HepG2 (cell line): ENCODE results near the gene ARPP21. TPM values are rescaled to one million over a fixed set of nuclear protein-coding genes. Genes with fewer than 3 reads are reported as not detected.

ENCODE experiments used
- ATAC-seq: fragments of 200-7000 bp; cut with Tn5 transposase; 3 replicates; pipeline ENCODE4 v1.9.1; 2020; ENCODE audit warnings: mild to moderate bottlenecking, moderate library complexity
- BruUV-seq: library from RNA; stranded (reverse); fragments of 400-500 nt; replicated peaks from 2 replicates; lab custom pipeline; 2021; lab: Mats Ljungman, UMichigan
- CTCF ChIA-PET: fragments of 300-600 bp; formaldehyde crosslinking; extraction: SDS; loops from one replicate; lab custom pipeline; 2021; ENCODE audit warnings: low total read pairs, inconsistent platforms, low intra/inter-chr PET ratio; lab: Yijun Ruan, JAX
- POLR2A ChIA-PET: fragments of 350-600 bp; sonication (Branson Sonifier 250); formaldehyde crosslinking; loops from one replicate; lab custom pipeline; 2020; ENCODE audit warnings: antibody characterized with exemption, inconsistent platforms; lab: Yijun Ruan, JAX
- DNase-seq: peaks from one replicate; pipeline ENCODE4 v3.0.0-alpha.2; 2015; ENCODE audit warnings: low spot score
- FAIRE-seq: peaks from 3 replicates; lab custom pipeline; 2011; peaks lifted over from hg19 to GRCh38; lab: Jason Lieb, UNC
- H2AFZ ChIP-seq: one replicate; pipeline ENCODE4 v1.6.1; 2011; ENCODE audit warnings: low read length, inconsistent platforms
- H3K27ac ChIP-seq: fragments of 300-600 bp; 3 replicates; pipeline ENCODE4 v1.8.0; 2011; ENCODE audit warnings: mixed run types, mild to moderate bottlenecking, mixed read lengths, low read length, inconsistent platforms; ENCODE audit not compliant: insufficient read depth; ENCODE audit errors: extremely low read length
- H3K27me3 ChIP-seq, 2 experiments: fragments of 200-600 bp in 1 of 2; 2 replicates in 1 of 2; 3 replicates in 1 of 2; pipeline versions ENCODE4 v1.6.0 to v1.8.0; 2011; ENCODE audit warnings: low read length in 2 of 2, mild to moderate bottlenecking in 2 of 2, moderate library complexity in 2 of 2, inconsistent platforms in 1 of 2; ENCODE audit not compliant: insufficient read depth in 2 of 2, control insufficient read depth in 1 of 2
- H3K36me3 ChIP-seq, 2 experiments: fragments of 200-600 bp in 1 of 2; replicated peaks in 1 of 2; 2 replicates in 1 of 2; 3 replicates in 1 of 2; pipeline versions ENCODE4 v1.5.1 to v1.8.0; 2011; ENCODE audit warnings: low read length in 2 of 2, inconsistent platforms in 1 of 2; ENCODE audit not compliant: insufficient read depth in 2 of 2, control insufficient read depth in 1 of 2
- H3K4me1 ChIP-seq: 2 replicates; pipeline ENCODE4 v1.5.1; 2012; ENCODE audit warnings: low read length, inconsistent platforms; ENCODE audit not compliant: insufficient read depth
- H3K4me2 ChIP-seq: 2 replicates; pipeline ENCODE4 v1.6.0; 2011; ENCODE audit warnings: low read depth, low read length, inconsistent platforms
- H3K4me3 ChIP-seq, 3 experiments: fragments of 200-600 bp in 1 of 3; sonication (generic), shearing (Covaris generic) in 1 of 3; replicated peaks in 1 of 3; 2 replicates each; pipeline ENCODE4 v1.5.1; 2011 to 2016; ENCODE audit warnings: low read length in 3 of 3, inconsistent platforms in 2 of 3, low read depth in 2 of 3, mild to moderate bottlenecking in 2 of 3, control low read depth in 1 of 3, mixed read lengths in 1 of 3; ENCODE audit not compliant: insufficient read depth in 1 of 3
- H3K79me2 ChIP-seq: one replicate; pipeline ENCODE4 v1.6.1; 2011; ENCODE audit warnings: low read length, inconsistent platforms; ENCODE audit not compliant: insufficient read depth
- H3K9ac ChIP-seq: 2 replicates; pipeline ENCODE4 v1.6.0; 2011; ENCODE audit warnings: mild to moderate bottlenecking, low read depth, low read length, inconsistent platforms; ENCODE audit not compliant: insufficient read depth
- H3K9me3 ChIP-seq: 2 replicates; pipeline ENCODE4 v1.5.1; 2012; ENCODE audit warnings: mild to moderate bottlenecking, low read length
- H4K20me1 ChIP-seq: 2 replicates; pipeline ENCODE4 v1.6.0; 2011; ENCODE audit warnings: inconsistent platforms, mild to moderate bottlenecking, low read length, moderate library complexity; ENCODE audit not compliant: insufficient read depth
- BRD4 ChIP-seq: sonication (generic); formaldehyde crosslinking; IDR thresholded peaks from 2 replicates; pipeline ENCODE4 v1.4.0; 2020; ENCODE audit warnings: missing genetic modification reagents
- CTCF ChIP-seq: sonication (generic); formaldehyde crosslinking; IDR thresholded peaks from 2 replicates; pipeline ENCODE4 v1.5.0; 2020; ENCODE audit warnings: mild to moderate bottlenecking, missing genetic modification reagents, moderate library complexity
- ETV5 ChIP-seq: IDR thresholded peaks from 2 replicates; pipeline ENCODE4 v1.6.1; 2018; ENCODE audit warnings: missing biosample characterization, missing genetic modification reagents, inconsistent platforms, borderline replicate concordance
- KLF12 ChIP-seq: sonication (generic); formaldehyde crosslinking; IDR thresholded peaks from 2 replicates; pipeline ENCODE4 v1.4.0; 2020; ENCODE audit warnings: missing genetic modification reagents, borderline replicate concordance
- KLF16 ChIP-seq, 2 experiments: sonication (generic) in 1 of 2; formaldehyde crosslinking in 1 of 2; IDR thresholded peaks; 2 replicates each; pipeline versions ENCODE4 v1.6.1 to v1.8.0; 2016 to 2023; ENCODE audit warnings: missing genetic modification reagents in 2 of 2, missing compliant biosample characterization in 1 of 2
- SCMH1 ChIP-seq: sonication (generic); formaldehyde crosslinking; IDR thresholded peaks from 2 replicates; pipeline ENCODE4 v1.9.0; 2021; ENCODE audit warnings: missing genetic modification reagents, mild to moderate bottlenecking, borderline replicate concordance
- UBTF ChIP-seq: sonication (generic); formaldehyde crosslinking; IDR thresholded peaks from 2 replicates; pipeline ENCODE4 v1.4.0; 2020; ENCODE audit warnings: mild to moderate bottlenecking, missing genetic modification reagents
- ZNF446 ChIP-seq: sonication (generic); formaldehyde crosslinking; IDR thresholded peaks from 2 replicates; pipeline ENCODE4 v1.5.0; 2020; ENCODE audit warnings: mild to moderate bottlenecking, missing genetic modification reagents
- ZNF737 ChIP-seq: sonication (generic); formaldehyde crosslinking; IDR thresholded peaks from 2 replicates; pipeline ENCODE4 v1.5.0; 2020; ENCODE audit warnings: missing genetic modification reagents, mild to moderate bottlenecking, borderline replicate concordance
- WGBS: methylation state at CpG from one replicate; pipeline ENCODE4 v1.1.6; 2017; ENCODE audit warnings: low lambda C conversion rate; 5-methylcytosine and 5-hydroxymethylcytosine counted together
- in situ Hi-C: cut with HindIII; loops from 2 replicates; pipeline ENCODE4 v1.10.0; 2017; ENCODE audit warnings: low pct_unique_long_range_greater_than_20kb; ENCODE audit not compliant: extremely low pct_ligation_motif_present
- intact Hi-C: fragments of 100-400 bp; cut with micrococcal nuclease; formaldehyde crosslinking; loops from one replicate; pipeline ENCODE4 v1.10.0; 2022; ENCODE audit not compliant: unreplicated experiment
- polyA plus RNA-seq, 8 experiments: library from polyadenylated mRNA; depleted of rRNA in 3 of 8; stranded (reverse) in 7 of 8; unstranded in 1 of 8; fragments of >200 nt; fragmentation: Illumina TruSeq in 4 of 8; extraction: Trizol in 4 of 8; gene quantifications; 2 replicates each; pipeline versions ENCODE4 v1.2.1 to v1.2.3, GENCODE V29; 2011 to 2016; ENCODE audit warnings: low read depth in 4 of 8, missing spikeins in 1 of 8, mixed read lengths in 1 of 8; ENCODE audit not compliant: insufficient read depth in 1 of 8
- total RNA-seq, 5 experiments: library from RNA; depleted of rRNA; stranded (reverse); fragments of >200 nt; fragmentation: Illumina TruSeq; extraction: Trizol; gene quantifications; 2 replicates each; pipeline ENCODE4 v1.2.3, GENCODE V29; 2016; ENCODE audit warnings: low read depth in 1 of 5

The ARPP21 gene
- total and polyA plus RNA-seq, 2 of the 13 experiments (the other 11 are each of a cell fraction or from before 2014, with no cell fraction given) = not detected

- TF ChIP-seq KLF12 (no peak), ETV5 (CRISPR knock-in tag) (no peak)
Measured at GRCh38 chr3:35666888-35667287, 27.6 kb downstream of the ARPP21 start (continued).

- no peak for TF ChIP-seq CTCF
- no peak for TF ChIP-seq BRD4 (CRISPR knock-in tag)
- no peak for TF ChIP-seq ZNF446 (CRISPR knock-in tag)
- TF ChIP-seq KLF16 (CRISPR knock-in tag; IDR thresholded peaks at IDR 0.05) = no peak
- TF ChIP-seq SCMH1 = no peak
- no peak for TF ChIP-seq ZNF737 (CRISPR knock-in tag)
- no peak for TF ChIP-seq UBTF (CRISPR knock-in tag)
- DNase-seq (no peak), ATAC-seq (no peak), FAIRE-seq (no peak)
- in situ Hi-C loops (no loop called here), intact Hi-C loops (no loop called here)
- Histone ChIP-seq H3K4me3 (no peak overlapping the region), H3K79me2 (no peaks in the 10 kb centered on the region), H3K4me1 (no peaks in the 10 kb centered on the region), H4K20me1 (no peaks in the 10 kb centered on the region), H3K27me3 (no peaks in the 10 kb centered on the region), H3K9me3 (no peaks in the 10 kb centered on the region), H3K9ac (no peak overlapping the region), H3K27ac (no peak overlapping the region), H3K36me3 (no peaks in the 10 kb centered on the region), H3K4me2 (no peak overlapping the region), H2AFZ (no peak overlapping the region)
- ChIA-PET POLR2A (no interaction called here), CTCF (no interaction called here)
- WGBS = 0% methylated on average over 9 of the region's 9 CpGs
- no TSS peak for BruUV-seq
Measured at GRCh38 chr3:35670408-35670965, 31.2 kb downstream of the ARPP21 start.
